NCI-H2171 (cell line): Measurements from ENCODE around the gene SMTNL2.
"Not testable (repeated sequence)": the region's sequence is repeated elsewhere in the genome, so short reads cannot be mapped to it uniquely, and the experiment has no call there.

Source experiments
- DNase-seq: peaks from one replicate; lab custom pipeline; 2025; lab: John Stamatoyannopoulos, UW

The SMTNL2 gene

GRCh38 chr17:4635823-4636375 lies 51.6 kb downstream of the SMTNL2 start:
- no peak for DNase-seq

GRCh38 chr17:4636474-4637100 lies 52.3 kb downstream of the SMTNL2 start:
- DNase-seq = no peak

GRCh38 chr17:4638766-4639165 lies 54.4 kb downstream of the SMTNL2 start:
- DNase-seq = not testable (repeated sequence)

- not testable (repeated sequence) for DNase-seq
Observed at GRCh38 chr17:4639301-4640059, 55.2 kb downstream of the SMTNL2 start.

GRCh38 chr17:4640569-4641188 lies 56.4 kb downstream of the SMTNL2 start:
- DNase-seq = not testable (repeated sequence)

- no peak for DNase-seq
Observed at GRCh38 chr17:4641297-4642195, 57.2 kb downstream of the SMTNL2 start, which contains the start of gene ALOX15. Gene ALOX15 (minus strand): TSS chr17:4641678. CDS start chr17:4641651, 27 bp downstream.

GRCh38 chr17:4642286-4642685 lies 58.0 kb downstream of the SMTNL2 start:
- DNase-seq = peak; percentile 48

GRCh38 chr17:4643676-4644075 lies 59.3 kb downstream of the SMTNL2 start:
- no peak for DNase-seq

GRCh38 chr17:4645642-4646041 lies 61.3 kb downstream of the SMTNL2 start:
- no peak for DNase-seq

- no peak for DNase-seq
Observed at GRCh38 chr17:4648741-4649140, 64.4 kb downstream of the SMTNL2 start.

- DNase-seq = no peak
Observed at GRCh38 chr17:4652997-4653396, 68.7 kb downstream of the SMTNL2 start.

- not testable (repeated sequence) for DNase-seq
Observed at GRCh38 chr17:4655933-4656332, 71.6 kb downstream of the SMTNL2 start.

GRCh38 chr17:4657678-4658077 lies 73.3 kb downstream of the SMTNL2 start:
- no peak for DNase-seq
